Measurements from ENCODE around the gene KRT81. TPM values are rescaled to one million over a fixed set of nuclear protein-coding genes. Genes with fewer than 3 reads are reported as not detected.
A peak's percentile ranks its signal among the peaks of the same experiment; 100 is the strongest.

The KRT81 gene
- total RNA-seq (2014; rRNA removed; shearing (Covaris generic)): 0.06 TPM in 1 of 2 replicates, not detected in the other

GRCh38 chr12:52291267-52291935 is at the start of gene KRT81:
Gene KRT81 (minus strand): TSS chr12:52291534. CDS start chr12:52291465, 69 bp downstream.
- Histone ChIP-seq H3K27ac (no peak within 1 kb of the TSS), H3K4me3 (no peak within 1 kb of the TSS), H3K27me3 (no peaks in the 10 kb centered on the region), H3K36me3 (no peaks in the 10 kb centered on the region), H3K9me3 (replicated peaks) (no peaks in the 10 kb centered on the region), H3K4me1 (no peaks in the 10 kb centered on the region)
- no peak for DNase-seq

- Histone ChIP-seq H3K4me3 (no peak overlapping the region), H3K36me3 (no peaks in the 10 kb centered on the region), H3K9me3 (replicated peaks) (no peaks in the 10 kb centered on the region; the same call in 1 of the 2 replicates), H3K27me3 (no peaks in the 10 kb centered on the region), H3K4me1 (no peaks in the 10 kb centered on the region), H3K27ac (no peak overlapping the region)
- peak in 1 of 2 experiments; percentile 43 for DNase-seq
Observed at GRCh38 chr12:52338241-52338960, 47.1 kb upstream of the KRT81 start.

- no peaks in the 10 kb centered on the region; the same call in 1 of the 2 replicates for H3K9me3 ChIP-seq (replicated peaks)
- no peaks in the 10 kb centered on the region for H3K27me3 ChIP-seq
- no peak for DNase-seq
- no peak overlapping the region for H3K4me3 ChIP-seq
- H3K27ac ChIP-seq: no peak overlapping the region
- H3K4me1 ChIP-seq: no peaks in the 10 kb centered on the region
- no peaks in the 10 kb centered on the region for H3K36me3 ChIP-seq
Observed at GRCh38 chr12:52337054-52337453, 45.7 kb upstream of the KRT81 start.

GRCh38 chr12:52336641-52337040 is 45.3 kb upstream of the KRT81 start:
- Histone ChIP-seq H3K4me3 (no peak overlapping the region), H3K4me1 (no peaks in the 10 kb centered on the region), H3K27me3 (no peaks in the 10 kb centered on the region), H3K27ac (no peak overlapping the region), H3K36me3 (no peaks in the 10 kb centered on the region), H3K9me3 (replicated peaks) (no peaks in the 10 kb centered on the region; the same call in 1 of the 2 replicates)
- no peak for DNase-seq

GRCh38 chr12:52335598-52336262 is 44.4 kb upstream of the KRT81 start:
- Histone ChIP-seq H3K27me3 (no peaks in the 10 kb centered on the region), H3K9me3 (replicated peaks) (no peaks in the 10 kb centered on the region; the same call in 1 of the 2 replicates)
- DNase-seq: no peak

GRCh38 chr12:52334185-52334584 is 42.9 kb upstream of the KRT81 start:
- Histone ChIP-seq H3K4me3 (no peak overlapping the region), H3K9me3 (replicated peaks) (no peaks in the 10 kb centered on the region; the same call in 1 of the 2 replicates), H3K27me3 (no peaks in the 10 kb centered on the region), H3K4me1 (no peaks in the 10 kb centered on the region; the same call in 1 of the 2 replicates), H3K36me3 (no peaks in the 10 kb centered on the region), H3K27ac (no peak overlapping the region)
- DNase-seq: no peak

More at GRCh38 chr12:52335598-52336262, 44.4 kb upstream of the KRT81 start:
- H3K36me3 ChIP-seq: no peaks in the 10 kb centered on the region
- H3K27ac ChIP-seq: no peak overlapping the region
- H3K4me1 ChIP-seq: no peaks in the 10 kb centered on the region; the same call in 1 of the 2 replicates
- no peak overlapping the region for H3K4me3 ChIP-seq

- DNase-seq: no peak
- Histone ChIP-seq H3K27me3 (no peaks in the 10 kb centered on the region), H3K27ac (no peak overlapping the region), H3K4me3 (no peak overlapping the region), H3K4me1 (no peaks in the 10 kb centered on the region; the same call in 1 of the 2 replicates), H3K9me3 (replicated peaks) (no peaks in the 10 kb centered on the region; the same call in 1 of the 2 replicates), H3K36me3 (no peaks in the 10 kb centered on the region)
Observed at GRCh38 chr12:52333321-52333720, 42.0 kb upstream of the KRT81 start.

- H3K9me3 ChIP-seq (replicated peaks): no peaks in the 10 kb centered on the region; the same call in 1 of the 2 replicates
- no peak overlapping the region for H3K4me3 ChIP-seq
- no peaks in the 10 kb centered on the region; the same call in 1 of the 2 replicates for H3K4me1 ChIP-seq
- no peak for DNase-seq
- H3K27ac ChIP-seq: no peak overlapping the region
- H3K36me3 ChIP-seq: no peaks in the 10 kb centered on the region
- no peaks in the 10 kb centered on the region for H3K27me3 ChIP-seq
Observed at GRCh38 chr12:52332381-52332780, 41.0 kb upstream of the KRT81 start.

- no peak for DNase-seq
- Histone ChIP-seq H3K9me3 (replicated peaks) (no peaks in the 10 kb centered on the region; the same call in 1 of the 2 replicates), H3K27me3 (no peaks in the 10 kb centered on the region), H3K36me3 (no peaks in the 10 kb centered on the region), H3K27ac (no peak overlapping the region), H3K4me1 (no peaks in the 10 kb centered on the region; the same call in 1 of the 2 replicates), H3K4me3 (no peak overlapping the region)
Observed at GRCh38 chr12:52331833-52332232, 40.5 kb upstream of the KRT81 start.

GRCh38 chr12:52331039-52331438 is 39.7 kb upstream of the KRT81 start:
- H3K4me1 ChIP-seq: no peaks in the 10 kb centered on the region; the same call in 1 of the 2 replicates
- no peaks in the 10 kb centered on the region; the same call in 1 of the 2 replicates for H3K9me3 ChIP-seq (replicated peaks)
- no peaks in the 10 kb centered on the region for H3K36me3 ChIP-seq
- no peaks in the 10 kb centered on the region for H3K27me3 ChIP-seq
- H3K27ac ChIP-seq: no peak overlapping the region
- H3K4me3 ChIP-seq: no peak overlapping the region
- no peak for DNase-seq

GRCh38 chr12:52327830-52328500 is 36.6 kb upstream of the KRT81 start:
- H3K27ac ChIP-seq: no peak overlapping the region
- H3K36me3 ChIP-seq: no peaks in the 10 kb centered on the region
- H3K27me3 ChIP-seq: no peaks in the 10 kb centered on the region
- no peaks in the 10 kb centered on the region for H3K9me3 ChIP-seq (replicated peaks)
- no peak overlapping the region for H3K4me3 ChIP-seq
- no peak for DNase-seq
- no peaks in the 10 kb centered on the region; the same call in 1 of the 2 replicates for H3K4me1 ChIP-seq

GRCh38 chr12:52327052-52327829 is 35.9 kb upstream of the KRT81 start:
- no peaks in the 10 kb centered on the region for H3K9me3 ChIP-seq (replicated peaks)
- H3K4me3 ChIP-seq: no peak overlapping the region
- no peaks in the 10 kb centered on the region for H3K27me3 ChIP-seq
- DNase-seq: peak; percentile 78 to 86
- H3K4me1 ChIP-seq: no peaks in the 10 kb centered on the region; the same call in 1 of the 2 replicates
- H3K27ac ChIP-seq: no peak overlapping the region
- no peaks in the 10 kb centered on the region for H3K36me3 ChIP-seq

- no peaks in the 10 kb centered on the region for H3K36me3 ChIP-seq
- H3K27ac ChIP-seq: no peak overlapping the region
- no peaks in the 10 kb centered on the region for H3K4me1 ChIP-seq
- H3K27me3 ChIP-seq: no peaks in the 10 kb centered on the region
- H3K4me3 ChIP-seq: no peak overlapping the region
- DNase-seq: no peak
- no peaks in the 10 kb centered on the region for H3K9me3 ChIP-seq (replicated peaks)
Observed at GRCh38 chr12:52324153-52324444, 32.8 kb upstream of the KRT81 start.

Data from SJCRH30 (cell line).